GM19452 (cell line): ENCODE data around the gene ING4.
"Not testable (repeated sequence)": the region's sequence is repeated elsewhere in the genome, so short reads cannot be mapped to it uniquely, and the experiment has no call there.

Experiments used
- ATAC-seq: cut with Tn5 transposase; IDR thresholded peaks from one replicate; pipeline ENCODE4 v1.9.1; 2021; ENCODE audit not compliant: unreplicated experiment

ING4 gene

GRCh38 chr12:6662906-6663742, at the start of gene ING4:
Gene ING4, minus strand, starts transcription at chr12:6663119. Its CDS starts 18 bp downstream, at chr12:6663101.
- peak; percentile 98 for ATAC-seq

GRCh38 chr12:6708960-6709394, 46.1 kb upstream of the ING4 start:
- ATAC-seq = no peak

- not testable (repeated sequence) for ATAC-seq
Measured at GRCh38 chr12:6708351-6708750, 45.4 kb upstream of the ING4 start.

- no peak for ATAC-seq
Measured at GRCh38 chr12:6703631-6704030, 40.7 kb upstream of the ING4 start.

- ATAC-seq = no peak
Measured at GRCh38 chr12:6701078-6701768, 38.3 kb upstream of the ING4 start.

GRCh38 chr12:6700646-6701051, 37.7 kb upstream of the ING4 start, which contains the start of gene PIANP:
Gene PIANP, minus strand, starts transcription at chr12:6700815. Its CDS starts 2,754 bp downstream, at chr12:6698061.
- no peak for ATAC-seq

- ATAC-seq = no peak
Measured at GRCh38 chr12:6699989-6700645, 37.2 kb upstream of the ING4 start.

- ATAC-seq = no peak
Measured at GRCh38 chr12:6699259-6699988, 36.5 kb upstream of the ING4 start.

GRCh38 chr12:6698352-6699046, 35.6 kb upstream of the ING4 start:
- no peak for ATAC-seq

- ATAC-seq = no peak
Measured at GRCh38 chr12:6697584-6698351, 34.8 kb upstream of the ING4 start.

GRCh38 chr12:6696690-6697583, 34.0 kb upstream of the ING4 start:
- no peak for ATAC-seq

- ATAC-seq = no peak
Measured at GRCh38 chr12:6695313-6696045, 32.6 kb upstream of the ING4 start.

GRCh38 chr12:6694701-6695100, 31.8 kb upstream of the ING4 start:
- no peak for ATAC-seq

GRCh38 chr12:6693832-6694355, 31.0 kb upstream of the ING4 start:
- ATAC-seq = no peak

- ATAC-seq = no peak
Measured at GRCh38 chr12:6692888-6693287, 30.0 kb upstream of the ING4 start.

- no peak for ATAC-seq
Measured at GRCh38 chr12:6691473-6691872, 28.6 kb upstream of the ING4 start.

- ATAC-seq = peak; percentile 82
Measured at GRCh38 chr12:6688999-6689882, 26.3 kb upstream of the ING4 start, which contains the start of gene ZNF384. Gene ZNF384, minus strand, starts transcription at chr12:6689375. Its CDS starts 9,855 bp downstream, at chr12:6679520.
